ENCODE measurements around the gene DIS3L2.

Gene DIS3L2

GRCh38 chr2:232268636-232269165 is 307.2 kb downstream of the DIS3L2 start:
- DNase-seq (ENCODE audit: low read depth): no peak

GRCh38 chr2:232269867-232270266 is 308.4 kb downstream of the DIS3L2 start:
- DNase-seq (ENCODE audit: low read depth): no peak

- no peak for DNase-seq (ENCODE audit: low read depth)
These were observed 312.6 kb downstream of the DIS3L2 start for GRCh38 chr2:232273903-232274643.

GRCh38 chr2:232275670-232276069 is 314.2 kb downstream of the DIS3L2 start:
- DNase-seq (ENCODE audit: low read depth): no peak

GRCh38 chr2:232276084-232276732 is 314.7 kb downstream of the DIS3L2 start:
- no peak for DNase-seq (ENCODE audit: low read depth)

GRCh38 chr2:232276733-232277313 is 315.3 kb downstream of the DIS3L2 start:
- no peak for DNase-seq (ENCODE audit: low read depth)

GRCh38 chr2:232278534-232278933 is 317.0 kb downstream of the DIS3L2 start:
- DNase-seq (ENCODE audit: low read depth): no peak

- no peak for DNase-seq (ENCODE audit: low read depth)
These were observed 318.8 kb downstream of the DIS3L2 start for GRCh38 chr2:232280341-232280740.

- no peak for DNase-seq (ENCODE audit: low read depth)
These were observed 320.5 kb downstream of the DIS3L2 start for GRCh38 chr2:232281858-232282507.

- no peak for DNase-seq (ENCODE audit: low read depth)
These were observed 321.1 kb downstream of the DIS3L2 start for GRCh38 chr2:232282508-232283055.

GRCh38 chr2:232286001-232286868 is 324.7 kb downstream of the DIS3L2 start:
- no peak for DNase-seq (ENCODE audit: low read depth)

- DNase-seq (ENCODE audit: low read depth): no peak
These were observed 325.8 kb downstream of the DIS3L2 start for GRCh38 chr2:232287316-232287715.

GRCh38 chr2:232288489-232289030 is 327.0 kb downstream of the DIS3L2 start:
- DNase-seq (ENCODE audit: low read depth): no peak

- DNase-seq (ENCODE audit: low read depth): no peak
These were observed 329.2 kb downstream of the DIS3L2 start for GRCh38 chr2:232290668-232291067.

GRCh38 chr2:232291343-232291742 is 329.8 kb downstream of the DIS3L2 start:
- DNase-seq (ENCODE audit: low read depth): no peak

GRCh38 chr2:232292395-232293154 is 331.1 kb downstream of the DIS3L2 start:
- peak; percentile 30 for DNase-seq (ENCODE audit: low read depth)

- no peak for DNase-seq (ENCODE audit: low read depth)
These were observed 331.7 kb downstream of the DIS3L2 start for GRCh38 chr2:232293191-232293590.

- DNase-seq (ENCODE audit: low read depth): no peak
These were observed 334.5 kb downstream of the DIS3L2 start for GRCh38 chr2:232295971-232296370.

- DNase-seq (ENCODE audit: low read depth): no peak
These were observed 335.4 kb downstream of the DIS3L2 start for GRCh38 chr2:232296776-232297525.
